Endothelial cell of umbilical vein (primary cell): Measurements from ENCODE around the gene SMIM20. TPM values are rescaled to one million over a fixed set of nuclear protein-coding genes. Genes with fewer than 3 reads are reported as not detected.

Experiments
- BruUV-seq: library from RNA; stranded (reverse); fragments of 400-500 nt; replicated peaks from 2 replicates; lab custom pipeline; 2021; lab: Mats Ljungman, UMichigan
- CTCF ChIA-PET: fragments of 300-600, 350-600 bp; sonication (Branson Sonifier 250); formaldehyde crosslinking; loops from one replicate; lab custom pipeline; 2021; ENCODE audit warnings: antibody characterized with exemption, inconsistent platforms; lab: Charles Lee
- POLR2A ChIA-PET: fragments of 300-600, 350-600 bp; sonication (Branson Sonifier 250); formaldehyde crosslinking; loops from one replicate; lab custom pipeline; 2021; ENCODE audit warnings: antibody characterized with exemption, inconsistent platforms; lab: Charles Lee
- DNase-seq: peaks from one replicate; pipeline ENCODE4 v3.0.0-alpha.2; 2011; ENCODE audit warnings: low read depth, low spot score
- FAIRE-seq: peaks from 2 replicates; lab custom pipeline; 2011; peaks lifted over from hg19 to GRCh38; lab: Jason Lieb, UNC
- H2AFZ ChIP-seq: 2 replicates; pipeline ENCODE4 v1.6.0; 2012; ENCODE audit warnings: low read depth, low read length, control low read depth, inconsistent platforms
- H3K27ac ChIP-seq: 2 replicates; pipeline ENCODE4 v1.5.1; 2011; ENCODE audit warnings: low read depth, mild to moderate bottlenecking, control low read depth, low read length, moderate library complexity; ENCODE audit not compliant: insufficient read depth
- H3K27me3 ChIP-seq, 2 experiments: 2 replicates each; pipeline versions ENCODE4 v1.6.0 to v1.6.1; 2011; ENCODE audit warnings: low read length in 2 of 2, mixed read lengths in 1 of 2; ENCODE audit not compliant: control insufficient read depth in 2 of 2, insufficient read depth in 2 of 2
- H3K36me3 ChIP-seq, 2 experiments: 2 replicates in 1 of 2; 3 replicates in 1 of 2; pipeline ENCODE4 v1.5.1; 2011; ENCODE audit warnings: low read length in 2 of 2, mild to moderate bottlenecking in 1 of 2, moderate library complexity in 1 of 2; ENCODE audit not compliant: control insufficient read depth in 2 of 2, insufficient read depth in 2 of 2; ENCODE audit errors: extremely low read depth in 1 of 2
- H3K4me1 ChIP-seq: 3 replicates; pipeline ENCODE4 v1.5.1; 2011; ENCODE audit warnings: mild to moderate bottlenecking, low read length; ENCODE audit not compliant: control insufficient read depth, insufficient read depth; ENCODE audit errors: extremely low read depth
- H3K4me2 ChIP-seq: 2 replicates; pipeline ENCODE4 v1.6.1; 2011; ENCODE audit warnings: low read length, control low read depth, mixed read lengths; ENCODE audit not compliant: insufficient read depth
- H3K4me3 ChIP-seq, 3 experiments: fragments of 200-600 bp in 1 of 3; sonication (generic), shearing (Covaris generic) in 1 of 3; replicated peaks in 1 of 3; 2 replicates each; pipeline ENCODE4 v1.5.1; 2011 to 2016; ENCODE audit warnings: control low read depth in 3 of 3, low read length in 3 of 3, mild to moderate bottlenecking in 2 of 3, inconsistent platforms in 1 of 3, low read depth in 1 of 3, moderate library complexity in 1 of 3; ENCODE audit not compliant: insufficient read depth in 1 of 3
- H3K79me2 ChIP-seq: 2 replicates; pipeline ENCODE4 v1.6.0; 2012; ENCODE audit warnings: low read length, inconsistent platforms; ENCODE audit not compliant: control insufficient read depth, insufficient read depth
- H3K9ac ChIP-seq: replicated peaks from 2 replicates; pipeline ENCODE3; 2011; ENCODE audit warnings: low read length, control low read depth; ENCODE audit not compliant: insufficient read depth; ENCODE audit errors: extremely low read depth
- H3K9me1 ChIP-seq: replicated peaks from 3 replicates; pipeline ENCODE4 v1.6.0; 2011; ENCODE audit warnings: mild to moderate bottlenecking, low read length; ENCODE audit not compliant: control insufficient read depth, insufficient read depth; ENCODE audit errors: extremely low read depth
- H3K9me3 ChIP-seq: replicated peaks from 2 replicates; pipeline ENCODE4 v1.5.1; 2012; ENCODE audit warnings: low read length, inconsistent platforms; ENCODE audit not compliant: control insufficient read depth, insufficient read depth
- H4K20me1 ChIP-seq: replicated peaks from 2 replicates; pipeline ENCODE3; 2011; ENCODE audit warnings: mild to moderate bottlenecking, low read length; ENCODE audit not compliant: control insufficient read depth, insufficient read depth; ENCODE audit errors: extremely low read depth
- EZH2 ChIP-seq: IDR thresholded peaks from 2 replicates; pipeline ENCODE4 v1.6.1; 2012; ENCODE audit warnings: borderline replicate concordance, low read depth, mild to moderate bottlenecking, moderate library complexity, low read length, inconsistent platforms; ENCODE audit not compliant: severe bottlenecking
- FOS ChIP-seq: IDR thresholded peaks from 2 replicates; pipeline ENCODE4 v1.6.1; 2011; ENCODE audit warnings: mild to moderate bottlenecking, low read length, moderate library complexity, borderline replicate concordance; ENCODE audit not compliant: insufficient read depth
- GATA2 ChIP-seq: IDR thresholded peaks from 2 replicates; pipeline ENCODE4 v1.7.0; 2011; ENCODE audit warnings: low read depth, mild to moderate bottlenecking, moderate library complexity, mixed read lengths, low read length; ENCODE audit not compliant: insufficient read length, insufficient read depth
- JUN ChIP-seq: IDR thresholded peaks from 2 replicates; pipeline ENCODE4 v1.6.1; 2011; ENCODE audit warnings: borderline replicate concordance, low read depth; ENCODE audit not compliant: insufficient read length, insufficient read depth
- MYC ChIP-seq: IDR thresholded peaks from one replicate; pipeline ENCODE4 v1.6.1; 2011; ENCODE audit warnings: mild to moderate bottlenecking, low read depth, low read length
- POLR2A ChIP-seq: IDR thresholded peaks from 2 replicates; pipeline ENCODE4 v1.6.1; 2012; ENCODE audit warnings: low read depth, mild to moderate bottlenecking, control low read depth, low read length
- POLR2AphosphoS5 ChIP-seq: IDR thresholded peaks from 2 replicates; pipeline ENCODE4 v1.6.1; 2012; ENCODE audit warnings: low read depth, mild to moderate bottlenecking, control low read depth, low read length, moderate library complexity; ENCODE audit not compliant: insufficient read depth
- dilution Hi-C: fragments of 300-500 bp; cut with MboI; formaldehyde crosslinking; loops from one replicate; pipeline ENCODE4 v1.15.0; 2019; ENCODE audit warnings: low sequenced_read_pairs; ENCODE audit not compliant: extremely low pct_ligation_motif_present
- intact Hi-C: fragments of 100-400 bp; cut with micrococcal nuclease; formaldehyde crosslinking; loops from one replicate; pipeline ENCODE4 v1.10.0; 2022
- polyA plus RNA-seq, 4 experiments: library from polyadenylated mRNA; depleted of rRNA in 3 of 4; stranded (reverse) in 3 of 4; unstranded in 1 of 4; fragments of >200 nt; gene quantifications; 2 replicates each; pipeline versions ENCODE4 v1.2.1 to v1.2.3, GENCODE V29; 2011 to 2012; ENCODE audit warnings: missing spikeins in 1 of 4
- total RNA-seq: library from RNA; stranded (reverse); gene quantifications from 2 replicates; pipeline ENCODE4 v1.2.3, GENCODE V29; 2021
- TF ChIP-seq, protein P1 (sequence below): IDR thresholded peaks from 2 replicates; pipeline ENCODE4 v1.6.1; 2011; ENCODE audit not compliant: insufficient read depth, insufficient read length
- TF ChIP-seq, protein P2 (sequence below), 2 donors: IDR thresholded peaks; 1 replicate in 1 of 2; 2 replicates in 1 of 2; pipeline ENCODE4 v1.5.1; 2011; ENCODE audit warnings: low read length in 2 of 2, mild to moderate bottlenecking in 2 of 2, moderate library complexity in 2 of 2, control low read depth in 1 of 2, inconsistent platforms in 1 of 2, low read depth in 1 of 2; ENCODE audit not compliant: insufficient read depth in 1 of 2; ENCODE audit errors: extremely low read depth in 1 of 2

Gene SMIM20
- total and polyA plus RNA-seq, 2 donors (not counting 3 experiments of a cell fraction or from before 2014, with no cell fraction given), result 10.2 to 19.2 TPM

DNA sequence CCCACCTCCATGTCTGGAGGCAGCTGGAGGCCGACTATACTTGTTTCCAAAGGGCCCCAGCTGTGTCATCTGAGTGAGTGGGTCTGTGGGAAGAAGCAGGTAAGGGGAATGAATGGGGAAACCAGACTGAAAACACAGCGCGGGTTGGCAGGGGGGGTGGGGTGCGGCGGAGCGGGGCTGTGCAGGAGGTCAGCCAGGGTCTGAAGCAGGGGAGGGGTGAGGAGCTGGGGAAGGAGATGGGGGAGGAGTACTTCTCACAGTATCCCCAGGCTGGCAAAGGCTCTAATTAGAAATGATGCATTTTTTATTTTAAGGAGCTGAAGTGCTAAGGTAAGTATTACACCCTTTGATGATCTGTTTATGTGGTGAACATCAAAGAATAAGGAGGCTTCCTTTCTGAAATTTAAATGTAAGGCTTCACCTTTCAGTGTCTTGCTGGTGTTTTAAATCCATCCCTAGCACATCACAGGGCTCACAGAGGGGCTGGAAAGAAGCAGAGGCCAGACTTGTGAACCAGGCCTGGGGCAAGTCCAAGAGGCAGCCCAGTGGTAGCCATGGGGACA lies 37.5 kb downstream of the SMIM20 start:
- Histone ChIP-seq H3K4me1 (no peaks in the 10 kb centered on the region), H3K27me3 (peaks cover 2 to 15% of the 10 kb centered on the region in 2 experiments), H3K4me2 (no peak overlapping the region), H3K79me2 (no peaks in the 10 kb centered on the region), H3K36me3 (no peaks in the 10 kb centered on the region), H3K9ac (no peak overlapping the region), H4K20me1 (no peaks in the 10 kb centered on the region), H3K4me3 (no peak overlapping the region), H3K9me1 (no peaks in the 10 kb centered on the region), H3K27ac (no peak overlapping the region), H2AFZ (no peak overlapping the region), H3K9me3 (no peaks in the 10 kb centered on the region)
- TF ChIP-seq FOS (no peak), POLR2A (no peak), MYC (no peak), POLR2AphosphoS5 (no peak), GATA2 (no peak), EZH2 (no peak), JUN (no peak)
- TF ChIP-seq, protein P1, sequence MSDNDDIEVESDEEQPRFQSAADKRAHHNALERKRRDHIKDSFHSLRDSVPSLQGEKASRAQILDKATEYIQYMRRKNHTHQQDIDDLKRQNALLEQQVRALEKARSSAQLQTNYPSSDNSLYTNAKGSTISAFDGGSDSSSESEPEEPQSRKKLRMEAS, result no peak
- TF ChIP-seq, protein P2, sequence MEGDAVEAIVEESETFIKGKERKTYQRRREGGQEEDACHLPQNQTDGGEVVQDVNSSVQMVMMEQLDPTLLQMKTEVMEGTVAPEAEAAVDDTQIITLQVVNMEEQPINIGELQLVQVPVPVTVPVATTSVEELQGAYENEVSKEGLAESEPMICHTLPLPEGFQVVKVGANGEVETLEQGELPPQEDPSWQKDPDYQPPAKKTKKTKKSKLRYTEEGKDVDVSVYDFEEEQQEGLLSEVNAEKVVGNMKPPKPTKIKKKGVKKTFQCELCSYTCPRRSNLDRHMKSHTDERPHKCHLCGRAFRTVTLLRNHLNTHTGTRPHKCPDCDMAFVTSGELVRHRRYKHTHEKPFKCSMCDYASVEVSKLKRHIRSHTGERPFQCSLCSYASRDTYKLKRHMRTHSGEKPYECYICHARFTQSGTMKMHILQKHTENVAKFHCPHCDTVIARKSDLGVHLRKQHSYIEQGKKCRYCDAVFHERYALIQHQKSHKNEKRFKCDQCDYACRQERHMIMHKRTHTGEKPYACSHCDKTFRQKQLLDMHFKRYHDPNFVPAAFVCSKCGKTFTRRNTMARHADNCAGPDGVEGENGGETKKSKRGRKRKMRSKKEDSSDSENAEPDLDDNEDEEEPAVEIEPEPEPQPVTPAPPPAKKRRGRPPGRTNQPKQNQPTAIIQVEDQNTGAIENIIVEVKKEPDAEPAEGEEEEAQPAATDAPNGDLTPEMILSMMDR (IDR thresholded peaks at IDR 0.05; ENCODE audit: extremely low read depth in 1 of 2, insufficient read depth in 1 of 2, low read depth in 1 of 2, low read length in 2 of 2), result no peak
- DNase-seq (no peak), FAIRE-seq (no peak)
- no TSS peak for BruUV-seq
- intact Hi-C loops, result no loop called here
- ChIA-PET POLR2A (no interaction called here), CTCF (interaction anchor here (1.3 kb wide), 1 partner anchor 37 kb away, joined by 4 read pairs; no protein-coding TSS in a partner anchor)
- dilution Hi-C loops, result no loop called here
